ENCODE data around the gene COA8. TPM values are rescaled to one million over a fixed set of nuclear protein-coding genes. Genes with fewer than 3 reads are reported as not detected.

The COA8 gene
- total RNA-seq, 1 experiment from 2014 or later, result 62.3 TPM

DNA sequence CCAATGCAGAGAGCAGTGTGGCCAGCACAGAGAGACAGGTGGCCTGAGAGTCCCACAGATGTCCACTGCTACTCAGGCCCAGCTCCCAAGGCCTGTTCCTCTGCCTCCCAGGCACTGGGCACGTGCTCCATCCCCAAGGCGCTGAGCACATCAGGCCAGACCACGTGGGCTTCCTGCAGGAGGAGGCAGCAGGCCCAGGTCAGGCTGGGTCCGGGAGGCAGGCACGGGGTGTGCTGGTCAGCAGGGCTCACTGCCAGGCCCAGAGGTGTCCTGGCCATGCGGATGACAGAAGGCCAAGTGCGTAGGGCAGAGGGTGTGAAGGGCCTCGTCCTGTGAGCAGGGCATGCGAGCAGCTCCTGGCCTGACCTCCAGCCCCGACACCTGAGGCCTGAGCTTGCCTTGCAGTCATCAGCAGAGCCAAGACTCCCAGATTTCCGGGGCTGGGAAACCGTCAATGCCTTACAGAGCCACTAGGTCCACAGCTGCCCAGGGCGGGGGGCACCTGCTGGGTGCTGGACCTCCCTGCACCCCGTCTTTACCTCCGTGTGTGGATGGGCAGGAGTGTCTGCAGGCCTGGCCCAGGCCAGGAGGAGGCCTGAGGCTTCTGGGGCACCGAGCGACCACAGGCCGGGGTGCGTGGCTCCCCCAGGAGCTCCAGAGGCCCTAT is 18.9 kb upstream of the COA8 start:
- ATAC-seq (no peak), DNase-seq (no peak)
- no peaks in the 10 kb centered on the region for H3K79me2 ChIP-seq (ENCODE audit: low read length)
- ChIA-PET POLR2A (ENCODE audit: unreplicated experiment) (no interaction called here), CTCF (no interaction called here)
- no peak overlapping the region for H2AFZ ChIP-seq (ENCODE audit: low read length)
- H3K36me3 ChIP-seq (ENCODE audit: low read depth, low read length), result no peaks in the 10 kb centered on the region
- H3K9me3 ChIP-seq (ENCODE audit: low read length), result no peaks in the 10 kb centered on the region
- no peak overlapping the region for H3K4me2 ChIP-seq (ENCODE audit: low read length)
- no TSS peak for BruUV-seq (replicated peaks)
- H3K4me3 ChIP-seq (ENCODE audit: low read length), result no peak overlapping the region
- no peaks in the 10 kb centered on the region for H3K27me3 ChIP-seq (ENCODE audit: low read length)
- no peak overlapping the region for H3K27ac ChIP-seq (ENCODE audit: low read length)
- H4K20me1 ChIP-seq (ENCODE audit: low read length), result no peaks in the 10 kb centered on the region
- H3F3A ChIP-seq (ENCODE audit: low read length, unreplicated experiment), result no peaks in the 10 kb centered on the region
- no peaks in the 10 kb centered on the region for H3K9me2 ChIP-seq (replicated peaks; ENCODE audit: low read length)
- TF ChIP-seq, protein P1, sequence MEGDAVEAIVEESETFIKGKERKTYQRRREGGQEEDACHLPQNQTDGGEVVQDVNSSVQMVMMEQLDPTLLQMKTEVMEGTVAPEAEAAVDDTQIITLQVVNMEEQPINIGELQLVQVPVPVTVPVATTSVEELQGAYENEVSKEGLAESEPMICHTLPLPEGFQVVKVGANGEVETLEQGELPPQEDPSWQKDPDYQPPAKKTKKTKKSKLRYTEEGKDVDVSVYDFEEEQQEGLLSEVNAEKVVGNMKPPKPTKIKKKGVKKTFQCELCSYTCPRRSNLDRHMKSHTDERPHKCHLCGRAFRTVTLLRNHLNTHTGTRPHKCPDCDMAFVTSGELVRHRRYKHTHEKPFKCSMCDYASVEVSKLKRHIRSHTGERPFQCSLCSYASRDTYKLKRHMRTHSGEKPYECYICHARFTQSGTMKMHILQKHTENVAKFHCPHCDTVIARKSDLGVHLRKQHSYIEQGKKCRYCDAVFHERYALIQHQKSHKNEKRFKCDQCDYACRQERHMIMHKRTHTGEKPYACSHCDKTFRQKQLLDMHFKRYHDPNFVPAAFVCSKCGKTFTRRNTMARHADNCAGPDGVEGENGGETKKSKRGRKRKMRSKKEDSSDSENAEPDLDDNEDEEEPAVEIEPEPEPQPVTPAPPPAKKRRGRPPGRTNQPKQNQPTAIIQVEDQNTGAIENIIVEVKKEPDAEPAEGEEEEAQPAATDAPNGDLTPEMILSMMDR (conservative IDR thresholded peaks at IDR 0.05; ENCODE audit: low read depth, low read length), result no peak
- TF ChIP-seq EZH2 (IDR thresholded peaks at IDR 0.05; ENCODE audit: low read length, unreplicated experiment) (no peak), EZH2phosphoT487 (IDR thresholded peaks at IDR 0.05; ENCODE audit: borderline replicate concordance, low read length) (no peak)
- intact Hi-C loops (cut with micrococcal nuclease), result no loop called here
- H3K9ac ChIP-seq (ENCODE audit: low read length), result no peak overlapping the region
- H3K4me1 ChIP-seq (ENCODE audit: insufficient read depth, low read length), result peaks cover 44% of the 10 kb centered on the region

DNA sequence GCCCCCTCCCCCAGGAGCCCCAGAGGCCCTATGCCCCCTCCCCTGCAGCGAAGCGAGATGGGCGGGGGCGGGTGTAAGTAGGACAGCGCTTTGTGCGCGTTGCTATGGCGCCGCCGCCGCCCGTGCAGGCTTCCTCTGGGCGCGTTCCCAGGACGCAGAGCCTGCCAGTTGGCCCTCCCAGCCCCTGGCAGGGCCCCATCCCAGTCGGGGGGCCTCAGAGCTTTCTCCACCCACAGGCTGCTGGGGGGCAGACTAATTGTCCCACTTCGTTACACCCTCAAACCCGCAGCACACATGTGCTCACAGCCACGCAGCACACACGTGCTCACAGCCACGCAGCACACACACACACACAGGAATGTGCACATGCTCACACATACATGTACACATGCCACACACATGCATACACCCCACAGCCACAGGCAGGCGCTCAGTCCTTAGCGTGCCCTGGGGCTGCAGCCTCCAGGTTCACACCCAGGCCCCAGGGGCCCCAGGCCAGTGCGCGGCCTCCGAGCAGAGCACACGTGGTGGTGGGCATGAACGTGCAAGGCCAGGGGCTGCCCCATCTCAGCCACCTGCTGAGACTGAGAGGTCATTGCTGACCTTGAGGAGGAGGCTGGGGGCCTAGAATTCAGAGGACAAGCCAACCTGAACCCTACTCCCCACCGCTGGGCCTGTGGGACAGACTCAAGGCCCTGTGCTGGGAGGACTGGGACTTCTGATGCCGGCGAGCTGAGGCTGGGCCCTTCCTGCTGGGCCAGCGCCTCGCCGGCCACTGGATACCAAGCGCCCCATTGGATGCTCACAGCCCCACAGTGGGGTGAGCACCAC is 18.2 kb upstream of the COA8 start:
- ChIA-PET POLR2A (ENCODE audit: unreplicated experiment) (no interaction called here), CTCF (no interaction called here)
- H4K20me1 ChIP-seq (ENCODE audit: low read length), result no peaks in the 10 kb centered on the region
- no peak for ATAC-seq
- H2AFZ ChIP-seq (ENCODE audit: low read length), result no peak overlapping the region
- intact Hi-C loops (cut with micrococcal nuclease), result no loop called here
- H3K4me3 ChIP-seq (ENCODE audit: low read length), result no peak overlapping the region
- no peak for TF ChIP-seq EZH2phosphoT487 (IDR thresholded peaks at IDR 0.05; ENCODE audit: borderline replicate concordance, low read length)
- TF ChIP-seq, protein P1 (conservative IDR thresholded peaks at IDR 0.05; ENCODE audit: low read depth, low read length), result no peak
- TF ChIP-seq EZH2 (IDR thresholded peaks at IDR 0.05; ENCODE audit: low read length, unreplicated experiment), result no peak
- H3K9me3 ChIP-seq (ENCODE audit: low read length), result no peaks in the 10 kb centered on the region
- no peak overlapping the region for H3K9ac ChIP-seq (ENCODE audit: low read length)
- H3K27ac ChIP-seq (ENCODE audit: low read length), result no peak overlapping the region
- no peaks in the 10 kb centered on the region for H3K36me3 ChIP-seq (ENCODE audit: low read depth, low read length)
- peaks cover 37% of the 10 kb centered on the region for H3K4me1 ChIP-seq (ENCODE audit: insufficient read depth, low read length)
- no peaks in the 10 kb centered on the region for H3K27me3 ChIP-seq (ENCODE audit: low read length)
- H3K4me2 ChIP-seq (ENCODE audit: low read length), result no peak overlapping the region
- H3K9me2 ChIP-seq (replicated peaks; ENCODE audit: low read length), result no peaks in the 10 kb centered on the region
- no peaks in the 10 kb centered on the region for H3F3A ChIP-seq (ENCODE audit: low read length, unreplicated experiment)
- no peak for DNase-seq
- BruUV-seq (replicated peaks), result no TSS peak
- H3K79me2 ChIP-seq (ENCODE audit: low read length), result no peaks in the 10 kb centered on the region

Measured in PC-3 (cell line).